Mammary epithelial cell (primary cell): ENCODE results near the gene EFCAB11.

ENCODE experiments used
- CTCF ChIP-seq, 2 donors: IDR thresholded peaks in 1 of 2; conservative IDR thresholded peaks in 1 of 2; 2 replicates each; pipeline ENCODE4 v1.5.1; 2011 to 2012; ENCODE audit warnings: inconsistent platforms in 2 of 2, low read length in 2 of 2, mild to moderate bottlenecking in 2 of 2, control low read depth in 1 of 2, low read depth in 1 of 2; ENCODE audit not compliant: insufficient read depth in 1 of 2; ENCODE audit errors: extremely low read depth in 1 of 2
- EZH2 ChIP-seq: IDR thresholded peaks from 2 replicates; pipeline ENCODE4 v1.6.1; 2012; ENCODE audit warnings: low read length, inconsistent platforms, borderline replicate concordance

DNA sequence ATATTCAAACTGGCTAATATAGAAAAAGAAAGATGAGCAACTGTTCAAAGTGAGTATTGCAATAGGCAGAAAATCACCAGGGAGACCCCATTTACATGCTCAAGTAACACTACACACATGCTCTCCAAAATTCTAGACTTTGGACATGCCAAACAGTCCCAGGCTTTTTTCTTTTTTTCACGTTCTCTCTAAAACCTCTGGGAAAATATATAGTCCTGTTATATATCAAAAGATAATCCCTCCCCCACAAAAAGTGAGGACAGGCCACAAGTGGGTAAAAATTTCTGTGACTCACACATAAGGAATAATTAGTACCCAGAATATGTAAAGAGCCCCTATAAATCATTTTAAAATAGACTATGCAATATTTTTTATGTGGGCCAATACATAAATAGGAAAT, 55.2 kb downstream of the EFCAB11 start:
- TF ChIP-seq EZH2 (no peak), CTCF (conservative IDR thresholded peaks at IDR 0.05 in 1 of 2, IDR thresholded peaks at IDR 0.05 in 1 of 2; ENCODE audit: extremely low read depth in 1 of 2, insufficient read depth in 1 of 2, low read depth in 1 of 2, low read length in 2 of 2) (no peak)
